Coronary artery (tissue), 2 donors: Measurements from ENCODE around the gene PLET1.

Experiments
- DNase-seq: peaks from one replicate; pipeline ENCODE4 v3.0.0-alpha.2; 2017; ENCODE audit warnings: low spot score
- H3K27ac ChIP-seq, 2 donors: fragments of 200-600 bp; sonication (generic); one replicate each; pipeline ENCODE4 v1.5.1; 2016 to 2019
- H3K4me3 ChIP-seq: fragments of 200-600 bp; sonication (generic); 2 replicates; pipeline ENCODE4 v1.5.1; 2016; ENCODE audit warnings: mild to moderate bottlenecking, moderate library complexity
- TF ChIP-seq, protein P1 (sequence below): fragments of 200-600 bp; sonication (generic); IDR thresholded peaks from one replicate; pipeline ENCODE4 v1.5.1; 2019; ENCODE audit warnings: antibody characterized with exemption

The PLET1 gene

DNA sequence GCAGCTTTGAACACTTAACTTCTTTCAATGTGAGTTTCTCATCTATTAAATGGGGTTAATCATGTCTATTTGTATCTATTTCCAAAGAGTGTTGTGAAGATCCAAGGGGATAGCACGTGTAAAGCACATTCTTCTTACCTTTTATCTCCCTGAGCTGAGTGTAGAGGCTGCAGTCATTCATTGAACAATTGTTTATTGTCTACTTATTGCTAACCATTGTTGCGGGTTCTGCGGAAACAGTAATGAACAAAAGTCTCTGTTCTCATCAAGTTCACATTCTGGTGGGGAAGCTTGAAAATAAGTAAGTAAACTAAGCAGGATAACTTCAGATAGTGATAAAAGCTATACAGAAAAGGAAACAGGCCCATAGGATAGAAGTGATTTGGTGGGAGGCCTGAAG lies 27.4 kb upstream of the PLET1 start:
- no peak overlapping the region for H3K4me3 ChIP-seq
- H3K27ac ChIP-seq: no peak overlapping the region
- DNase-seq: no peak
- TF ChIP-seq, protein P1, sequence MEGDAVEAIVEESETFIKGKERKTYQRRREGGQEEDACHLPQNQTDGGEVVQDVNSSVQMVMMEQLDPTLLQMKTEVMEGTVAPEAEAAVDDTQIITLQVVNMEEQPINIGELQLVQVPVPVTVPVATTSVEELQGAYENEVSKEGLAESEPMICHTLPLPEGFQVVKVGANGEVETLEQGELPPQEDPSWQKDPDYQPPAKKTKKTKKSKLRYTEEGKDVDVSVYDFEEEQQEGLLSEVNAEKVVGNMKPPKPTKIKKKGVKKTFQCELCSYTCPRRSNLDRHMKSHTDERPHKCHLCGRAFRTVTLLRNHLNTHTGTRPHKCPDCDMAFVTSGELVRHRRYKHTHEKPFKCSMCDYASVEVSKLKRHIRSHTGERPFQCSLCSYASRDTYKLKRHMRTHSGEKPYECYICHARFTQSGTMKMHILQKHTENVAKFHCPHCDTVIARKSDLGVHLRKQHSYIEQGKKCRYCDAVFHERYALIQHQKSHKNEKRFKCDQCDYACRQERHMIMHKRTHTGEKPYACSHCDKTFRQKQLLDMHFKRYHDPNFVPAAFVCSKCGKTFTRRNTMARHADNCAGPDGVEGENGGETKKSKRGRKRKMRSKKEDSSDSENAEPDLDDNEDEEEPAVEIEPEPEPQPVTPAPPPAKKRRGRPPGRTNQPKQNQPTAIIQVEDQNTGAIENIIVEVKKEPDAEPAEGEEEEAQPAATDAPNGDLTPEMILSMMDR: no peak

DNA sequence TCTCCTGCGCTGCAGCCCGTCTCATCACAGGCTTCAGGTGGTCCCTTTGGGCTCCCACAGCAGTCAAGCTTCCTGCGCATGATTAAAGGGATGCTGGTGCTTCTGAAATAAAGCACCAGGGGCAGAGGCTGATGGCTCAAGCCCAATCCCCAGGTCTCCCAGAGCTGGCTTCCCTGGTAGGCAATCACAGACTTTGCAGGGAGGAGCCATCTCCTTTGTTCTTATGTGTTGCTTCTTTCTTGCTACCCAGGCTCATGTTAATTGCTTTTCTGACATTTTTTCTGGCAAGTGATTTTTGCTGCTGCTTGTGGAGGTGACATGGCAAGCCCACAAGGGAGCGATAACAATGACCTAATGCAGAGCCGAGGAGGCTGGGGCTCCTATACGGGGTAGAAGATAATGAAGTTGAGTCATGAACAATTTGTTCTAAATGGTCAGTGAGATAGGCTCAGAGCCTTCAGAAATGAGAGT lies 25.2 kb upstream of the PLET1 start:
- TF ChIP-seq, protein P1: no peak
- Histone ChIP-seq H3K4me3 (no peak overlapping the region), H3K27ac (no peak overlapping the region)
- no peak for DNase-seq

DNA sequence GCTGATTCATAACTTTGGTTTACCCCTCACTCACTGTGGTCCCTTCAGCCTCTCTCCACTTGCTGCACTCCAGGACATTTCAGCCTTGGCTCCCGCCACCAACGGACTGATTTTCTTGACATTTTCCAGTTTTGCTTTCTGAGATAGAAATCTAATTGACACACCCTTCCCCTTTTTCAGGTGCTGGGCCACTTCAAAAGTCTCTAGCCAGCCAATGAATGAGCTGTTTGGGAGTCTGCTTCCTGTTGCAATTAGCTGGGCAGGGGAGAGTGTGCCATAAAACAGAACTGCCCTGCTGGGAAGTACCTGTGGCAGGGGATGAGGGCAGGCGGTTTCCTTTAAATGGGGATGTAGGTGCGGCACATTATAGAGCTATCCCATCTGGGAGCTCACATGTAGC lies 21.1 kb upstream of the PLET1 start:
- Histone ChIP-seq H3K4me3 (no peak overlapping the region), H3K27ac (no peak overlapping the region)
- no peak for DNase-seq
- TF ChIP-seq, protein P1: no peak

DNA sequence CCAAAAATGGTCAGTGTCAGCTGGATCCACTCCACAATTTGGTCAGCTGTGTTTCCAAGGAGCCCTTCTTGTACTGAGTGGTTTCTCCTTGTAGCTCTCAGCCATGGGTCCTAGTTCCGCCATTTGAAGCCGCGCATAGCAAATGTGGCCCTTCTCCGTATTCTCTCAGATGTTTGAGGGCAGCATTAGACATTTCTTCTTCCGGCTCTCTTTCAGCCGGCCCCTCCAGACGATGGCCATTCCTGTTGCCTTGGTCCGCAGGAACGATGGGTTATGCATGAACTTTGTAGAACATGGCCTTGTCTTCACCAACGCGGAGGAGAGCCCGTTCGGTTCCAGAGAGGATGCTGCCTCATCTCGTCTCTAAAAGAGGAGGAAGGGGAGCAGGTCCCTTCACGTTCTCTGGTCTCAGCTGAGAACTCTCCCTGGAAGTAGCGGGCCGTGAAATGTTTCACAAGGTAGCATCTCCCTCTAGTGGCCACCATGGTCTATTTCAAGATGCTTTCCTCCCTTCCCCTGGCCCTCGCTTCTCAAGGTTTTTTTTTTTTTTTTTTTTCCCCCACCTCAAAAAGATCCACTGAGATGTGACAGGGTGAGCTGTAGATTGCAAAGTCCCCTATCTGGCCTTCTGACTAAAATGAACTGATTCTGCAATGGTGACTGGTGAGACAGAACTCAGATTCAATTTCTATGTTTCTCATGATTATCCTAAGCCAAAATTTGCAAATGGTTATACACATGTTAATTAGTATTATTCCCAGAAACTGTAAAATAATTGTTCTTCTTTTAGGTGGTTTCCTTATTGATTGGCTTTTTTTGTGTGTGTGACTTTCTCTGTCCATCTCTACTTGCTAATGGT lies 19.8 kb upstream of the PLET1 start:
- peak overlapping the region in 1 of 2 donors; percentile 52 for H3K27ac ChIP-seq
- DNase-seq: no peak
- peak overlapping the region; percentile 72 for H3K4me3 ChIP-seq
- TF ChIP-seq, protein P1: peak; percentile 19

DNA sequence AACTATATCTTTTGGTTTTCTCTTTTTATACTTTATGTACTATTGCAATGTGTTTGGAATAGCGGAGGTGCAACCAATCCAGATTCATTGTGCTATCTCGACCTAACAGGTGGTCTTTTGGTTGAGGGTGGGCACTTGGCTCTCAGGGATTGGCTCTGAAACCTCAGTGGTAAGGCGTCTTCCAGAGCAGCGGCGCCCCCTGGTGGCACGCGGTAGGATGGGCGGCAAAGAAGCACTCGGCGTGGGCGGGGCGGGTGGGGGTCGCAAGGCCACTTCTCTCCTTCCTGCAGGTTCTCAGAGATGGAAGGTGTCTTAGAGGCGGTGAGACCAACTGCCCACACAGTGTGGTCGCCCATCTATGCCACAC lies 19.2 kb upstream of the PLET1 start:
- Histone ChIP-seq H3K27ac (peak overlapping the region in 1 of 2 donors; percentile 52), H3K4me3 (peak overlapping the region; percentile 72)
- no peak for DNase-seq
- TF ChIP-seq, protein P1: peak; percentile 82

DNA sequence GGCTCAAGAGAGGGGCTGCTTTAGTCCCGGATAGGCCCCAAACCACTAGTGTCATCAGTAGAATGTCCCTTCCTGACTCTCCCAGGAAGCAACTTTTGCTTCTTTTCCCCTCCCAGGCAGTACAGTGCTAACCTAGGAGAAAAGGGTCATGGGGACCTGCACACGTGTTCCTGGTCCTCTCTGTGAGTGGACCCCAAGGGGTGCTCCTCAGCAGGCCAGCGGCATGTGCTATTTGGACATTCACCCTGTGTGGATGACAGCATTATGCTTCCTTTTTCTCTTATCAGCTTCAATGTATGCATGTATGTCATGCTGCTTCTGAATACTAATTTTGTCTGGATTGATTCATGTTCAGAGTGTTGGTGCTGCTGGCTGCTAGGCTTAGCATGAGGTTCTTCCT lies 18.1 kb upstream of the PLET1 start:
- H3K4me3 ChIP-seq: no peak overlapping the region
- TF ChIP-seq, protein P1: no peak
- H3K27ac ChIP-seq: no peak overlapping the region
- no peak for DNase-seq

DNA sequence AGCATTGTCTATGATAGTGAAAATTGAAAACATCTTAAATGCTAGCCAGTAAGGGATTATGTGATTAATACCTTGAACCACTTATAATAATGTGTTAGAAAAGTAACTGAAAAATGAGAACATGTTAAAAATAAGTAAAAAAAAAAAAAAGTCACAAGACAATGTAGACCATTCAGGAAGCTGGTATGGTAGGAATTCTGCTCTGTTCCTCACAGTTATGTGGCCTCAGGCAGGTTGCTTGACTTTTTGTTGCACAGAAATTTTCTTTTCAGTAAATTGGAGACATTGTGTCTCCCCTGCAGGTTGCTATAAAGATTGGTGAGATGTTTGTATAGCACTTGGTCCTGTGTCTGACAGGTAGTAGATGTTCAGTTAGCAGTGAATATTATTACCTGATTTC lies 17.3 kb upstream of the PLET1 start:
- TF ChIP-seq, protein P1: no peak
- Histone ChIP-seq H3K4me3 (no peak overlapping the region), H3K27ac (no peak overlapping the region)
- no peak for DNase-seq
